ENCODE measurements around the gene PCCA. TPM values are rescaled to one million over a fixed set of nuclear protein-coding genes. Genes with fewer than 3 reads are reported as not detected.

Gene PCCA
- total RNA-seq, 1 donor from 2014 or later = 15.3 TPM

DNA sequence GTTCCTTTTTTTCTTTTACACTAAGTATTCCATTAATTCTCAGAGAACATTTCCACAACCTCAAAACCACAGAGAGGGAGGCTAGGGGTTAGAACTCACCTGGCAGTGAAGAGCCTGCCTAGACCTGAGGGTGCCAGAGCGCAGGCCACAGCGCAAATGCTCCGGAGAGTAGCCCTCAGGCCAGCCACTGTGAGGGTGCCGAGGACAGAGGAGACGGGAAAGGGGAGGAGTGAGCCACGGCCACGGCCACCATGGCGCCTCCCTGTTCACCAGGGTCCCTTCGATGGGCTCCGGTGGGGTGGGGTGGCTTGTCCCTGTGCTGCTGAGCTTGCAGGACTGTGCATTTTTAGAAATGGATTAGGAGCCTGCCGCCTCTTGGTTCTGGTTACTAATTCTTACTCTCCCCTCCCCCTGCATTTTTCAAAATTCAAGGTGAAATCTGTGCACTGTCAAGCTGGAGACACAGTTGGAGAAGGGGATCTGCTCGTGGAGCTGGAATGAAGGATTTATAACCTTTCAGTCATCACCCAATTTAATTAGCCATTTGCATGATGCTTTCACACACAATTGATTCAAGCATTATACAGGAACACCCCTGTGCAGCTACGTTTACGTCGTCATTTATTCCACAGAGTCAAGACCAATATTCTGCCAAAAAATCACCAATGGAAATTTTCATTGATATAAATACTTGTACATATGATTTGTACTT lies 440.9 kb downstream of the PCCA start:
- DNase-seq (no peak), ATAC-seq (ENCODE audit: low read depth) (no peak)
- no peak overlapping the region for H3K27ac Mint-ChIP-seq
- H3K36me3 Mint-ChIP-seq (ENCODE audit: low read depth) = peaks cover 18% of the 10 kb centered on the region
- no peaks in the 10 kb centered on the region for H3K9me3 Mint-ChIP-seq
- ChIA-PET POLR2A (no interaction called here), CTCF (interaction anchor here (1.1 kb wide), 1 partner anchor 15 kb away, joined by 3 read pairs; no protein-coding TSS in a partner anchor)
- H3K4me3 Mint-ChIP-seq = no peak overlapping the region
- intact Hi-C loops (cut with micrococcal nuclease) = no loop called here
- H3K4me1 Mint-ChIP-seq = no peaks in the 10 kb centered on the region
- H3K27me3 Mint-ChIP-seq = no peaks in the 10 kb centered on the region
- TF ChIP-seq, protein P1, sequence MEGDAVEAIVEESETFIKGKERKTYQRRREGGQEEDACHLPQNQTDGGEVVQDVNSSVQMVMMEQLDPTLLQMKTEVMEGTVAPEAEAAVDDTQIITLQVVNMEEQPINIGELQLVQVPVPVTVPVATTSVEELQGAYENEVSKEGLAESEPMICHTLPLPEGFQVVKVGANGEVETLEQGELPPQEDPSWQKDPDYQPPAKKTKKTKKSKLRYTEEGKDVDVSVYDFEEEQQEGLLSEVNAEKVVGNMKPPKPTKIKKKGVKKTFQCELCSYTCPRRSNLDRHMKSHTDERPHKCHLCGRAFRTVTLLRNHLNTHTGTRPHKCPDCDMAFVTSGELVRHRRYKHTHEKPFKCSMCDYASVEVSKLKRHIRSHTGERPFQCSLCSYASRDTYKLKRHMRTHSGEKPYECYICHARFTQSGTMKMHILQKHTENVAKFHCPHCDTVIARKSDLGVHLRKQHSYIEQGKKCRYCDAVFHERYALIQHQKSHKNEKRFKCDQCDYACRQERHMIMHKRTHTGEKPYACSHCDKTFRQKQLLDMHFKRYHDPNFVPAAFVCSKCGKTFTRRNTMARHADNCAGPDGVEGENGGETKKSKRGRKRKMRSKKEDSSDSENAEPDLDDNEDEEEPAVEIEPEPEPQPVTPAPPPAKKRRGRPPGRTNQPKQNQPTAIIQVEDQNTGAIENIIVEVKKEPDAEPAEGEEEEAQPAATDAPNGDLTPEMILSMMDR (IDR thresholded peaks at IDR 0.05) = no peak

DNA sequence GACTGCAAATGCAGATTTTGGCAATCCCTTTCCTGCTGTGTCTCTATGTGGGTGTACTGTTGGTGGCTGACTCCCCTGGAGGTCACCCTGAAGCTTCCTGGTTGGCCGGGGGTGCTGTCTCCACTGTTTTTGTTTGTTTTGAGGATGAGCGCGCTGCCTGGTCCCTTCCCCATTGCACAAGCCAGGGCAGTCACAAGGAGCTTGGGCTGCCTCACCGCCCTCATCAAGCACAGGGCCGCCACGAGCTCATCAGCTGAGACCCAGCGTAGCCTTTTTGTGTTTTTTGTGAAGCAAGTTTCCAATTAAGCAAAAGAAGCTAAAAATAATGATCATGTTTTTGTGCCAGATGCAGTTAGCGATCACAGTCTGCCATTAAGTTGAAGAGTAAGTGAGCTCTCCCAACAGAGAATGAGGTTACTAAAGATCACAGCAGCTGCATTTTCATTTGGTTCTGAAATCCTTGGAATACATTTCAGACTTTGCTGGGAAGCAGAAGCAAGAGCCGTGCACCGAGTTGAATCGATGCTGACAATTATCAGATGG lies 441.8 kb downstream of the PCCA start:
- ATAC-seq (ENCODE audit: low read depth) (no peak), DNase-seq (no peak)
- no peaks in the 10 kb centered on the region for H3K27me3 Mint-ChIP-seq
- ChIA-PET POLR2A (interaction anchor here (0.6 kb wide), 1 partner anchor 915 kb away, joined by 7 read pairs; no protein-coding TSS in a partner anchor), CTCF (interaction anchor here (1.1 kb wide), 1 partner anchor 16 kb away, joined by 3 read pairs; no protein-coding TSS in a partner anchor)
- peaks cover 18% of the 10 kb centered on the region for H3K36me3 Mint-ChIP-seq (ENCODE audit: low read depth)
- H3K4me3 Mint-ChIP-seq = no peak overlapping the region
- no peak overlapping the region for H3K27ac Mint-ChIP-seq
- H3K4me1 Mint-ChIP-seq = no peaks in the 10 kb centered on the region
- intact Hi-C loops (cut with micrococcal nuclease) = no loop called here
- no peaks in the 10 kb centered on the region for H3K9me3 Mint-ChIP-seq
- TF ChIP-seq, protein P1 (IDR thresholded peaks at IDR 0.05) = no peak

DNA sequence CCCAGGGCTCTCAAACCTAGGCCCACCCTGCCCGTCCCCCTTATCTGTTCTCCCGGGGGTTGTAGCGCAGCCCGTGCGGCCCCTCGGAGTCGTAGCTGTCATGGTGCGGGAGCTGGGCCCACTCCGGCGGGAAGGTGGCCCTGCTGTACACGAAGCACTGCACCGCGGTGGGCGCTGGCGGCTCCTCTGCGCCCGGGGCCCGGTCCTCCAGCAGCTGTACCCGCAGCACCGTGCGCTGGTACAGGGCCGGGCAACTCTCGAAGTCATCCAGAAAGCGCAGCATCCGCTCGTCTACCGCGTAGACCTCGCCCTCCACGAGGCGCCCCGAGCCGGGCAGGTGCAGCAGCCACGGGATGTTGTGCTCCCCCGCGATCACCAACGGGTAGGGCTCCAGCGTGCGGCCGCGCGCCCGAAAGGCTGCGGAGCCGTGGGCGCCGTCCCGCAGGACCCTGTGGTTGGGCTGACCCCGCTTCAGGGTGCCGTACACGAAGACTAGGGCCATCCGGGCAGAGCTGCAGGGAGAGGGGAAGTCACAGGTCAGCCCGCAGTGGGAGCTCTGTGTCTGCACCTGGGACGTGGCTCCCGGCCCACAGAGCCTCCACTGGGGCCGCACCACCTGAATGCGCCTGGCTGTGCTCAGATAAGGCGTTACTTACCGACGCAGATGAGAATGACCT lies 443.3 kb downstream of the PCCA start:
- no peak for DNase-seq
- intact Hi-C loops (cut with micrococcal nuclease) = no loop called here
- Mint-ChIP-seq H3K4me3 (no peak overlapping the region), H3K27ac (no peak overlapping the region), H3K27me3 (no peaks in the 10 kb centered on the region), H3K9me3 (no peaks in the 10 kb centered on the region), H3K4me1 (no peaks in the 10 kb centered on the region), H3K36me3 (ENCODE audit: low read depth) (peaks cover 18% of the 10 kb centered on the region)
- TF ChIP-seq, protein P1 (IDR thresholded peaks at IDR 0.05) = no peak
- ATAC-seq (ENCODE audit: low read depth) = no peak
- ChIA-PET POLR2A (no interaction called here), CTCF (no interaction called here)

DNA sequence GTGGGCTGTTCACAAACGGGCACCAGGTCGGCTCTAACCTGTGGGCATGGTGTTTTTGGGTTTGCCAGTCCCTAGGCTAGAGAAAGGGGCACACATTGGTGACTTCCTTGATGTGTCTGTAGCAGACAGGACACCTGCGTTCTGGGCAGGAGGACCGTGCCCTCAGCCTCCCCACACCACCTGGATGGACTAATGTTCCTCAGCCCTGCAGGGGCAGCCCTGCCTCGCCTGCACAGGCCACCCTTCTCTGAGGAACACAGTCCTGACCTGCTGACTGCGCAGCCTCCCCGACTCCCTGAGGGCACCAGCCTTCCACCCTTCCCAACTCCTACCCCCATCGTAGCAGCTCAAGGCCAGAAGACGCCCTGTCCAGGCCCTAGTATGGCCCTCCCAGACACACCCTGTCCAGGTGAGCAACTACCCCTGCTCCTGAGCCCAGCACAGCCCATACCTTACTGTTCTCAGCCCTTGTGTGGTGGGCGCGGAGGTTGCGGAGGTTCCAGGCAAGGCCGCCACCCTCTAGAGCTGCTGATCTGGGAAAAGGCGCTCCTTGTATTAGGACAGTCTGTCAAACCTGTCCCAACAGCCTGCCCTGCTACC lies 444.0 kb downstream of the PCCA start:
- ATAC-seq (ENCODE audit: low read depth) (no peak), DNase-seq (no peak)
- Mint-ChIP-seq H3K27me3 (no peaks in the 10 kb centered on the region), H3K36me3 (ENCODE audit: low read depth) (peaks cover 23% of the 10 kb centered on the region), H3K9me3 (no peaks in the 10 kb centered on the region), H3K27ac (no peak overlapping the region), H3K4me3 (no peak overlapping the region), H3K4me1 (no peaks in the 10 kb centered on the region)
- POLR2A ChIA-PET = interaction anchor here (0.5 kb wide), 1 partner anchor 122 kb away, joined by 5 read pairs; no protein-coding TSS in a partner anchor
- TF ChIP-seq, protein P1 (IDR thresholded peaks at IDR 0.05) = no peak
- intact Hi-C loops (cut with micrococcal nuclease) = no loop called here
- CTCF ChIA-PET = no interaction called here

DNA sequence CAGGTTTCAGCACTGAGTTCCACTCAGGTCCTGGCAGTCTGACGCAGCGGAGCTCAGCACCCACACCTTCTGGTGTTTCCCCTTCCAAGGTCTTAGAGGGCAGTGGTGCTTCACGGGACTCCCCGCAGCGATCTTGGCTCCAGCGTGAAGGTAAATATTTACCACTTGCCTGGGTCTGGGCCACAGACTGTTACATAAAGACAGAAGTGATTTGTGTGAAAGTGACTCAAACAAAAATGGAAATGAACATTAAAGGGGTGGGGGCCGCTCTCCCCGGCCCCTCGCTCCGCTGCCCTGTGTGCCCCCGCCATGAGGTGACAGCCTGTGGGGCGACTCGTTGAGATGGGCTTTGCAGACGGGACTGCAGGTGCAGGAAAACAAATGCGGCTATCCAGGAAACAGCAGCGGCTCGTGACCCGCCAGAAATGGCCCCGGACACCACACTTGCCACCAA lies 444.7 kb downstream of the PCCA start:
- POLR2A ChIA-PET = interaction anchor here (0.5 kb wide), 1 partner anchor 121 kb away, joined by 5 read pairs; no protein-coding TSS in a partner anchor

More for the DNA sequence above, 444.7 kb downstream of the PCCA start:
- no peaks in the 10 kb centered on the region for H3K4me1 Mint-ChIP-seq
- CTCF ChIA-PET = no interaction called here
- H3K36me3 Mint-ChIP-seq (ENCODE audit: low read depth) = peaks cover 23% of the 10 kb centered on the region
- no peaks in the 10 kb centered on the region for H3K27me3 Mint-ChIP-seq
- H3K4me3 Mint-ChIP-seq = no peak overlapping the region
- TF ChIP-seq, protein P1 (IDR thresholded peaks at IDR 0.05) = no peak
- DNase-seq (no peak), ATAC-seq (ENCODE audit: low read depth) (no peak)
- H3K27ac Mint-ChIP-seq = no peak overlapping the region
- intact Hi-C loops (cut with micrococcal nuclease) = no loop called here
- H3K9me3 Mint-ChIP-seq = no peaks in the 10 kb centered on the region
